Calu3 (cell line): ENCODE measurements around the gene TRIM39. TPM values are rescaled to one million over a fixed set of nuclear protein-coding genes. Genes with fewer than 3 reads are reported as not detected.

Experiments used
- BruUV-seq: library from RNA; stranded (reverse); fragments of 400-500 nt; replicated peaks from 2 replicates; lab custom pipeline; 2021; lab: Mats Ljungman, UMichigan
- CTCF ChIA-PET: fragments of 300-600 bp; sonication (Branson Sonifier 250); formaldehyde crosslinking; loops from one replicate; lab custom pipeline; 2022; ENCODE audit warnings: antibody characterized with exemption; lab: Charles Lee
- DNase-seq: peaks from one replicate; pipeline ENCODE4 v3.0.0; 2022
- H3K27ac Mint-ChIP-seq: one replicate; pipeline ENCODE4 v1.8.0; 2022; ENCODE audit warnings: mixed read lengths; ENCODE audit not compliant: unreplicated experiment
- H3K27me3 Mint-ChIP-seq: one replicate; pipeline ENCODE4 v1.8.0; 2022; ENCODE audit warnings: mixed read lengths; ENCODE audit not compliant: unreplicated experiment
- H3K36me3 Mint-ChIP-seq: one replicate; pipeline ENCODE4 v1.8.0; 2022; ENCODE audit warnings: mild to moderate bottlenecking, moderate library complexity, mixed read lengths; ENCODE audit not compliant: insufficient read depth, unreplicated experiment
- H3K4me1 Mint-ChIP-seq: one replicate; pipeline ENCODE4 v1.8.0; 2022; ENCODE audit warnings: mild to moderate bottlenecking, low read depth, mixed read lengths; ENCODE audit not compliant: unreplicated experiment
- H3K4me3 Mint-ChIP-seq: one replicate; pipeline ENCODE4 v1.8.0; 2022; ENCODE audit warnings: mild to moderate bottlenecking, low read depth, moderate library complexity, mixed read lengths; ENCODE audit not compliant: unreplicated experiment
- H3K9me3 Mint-ChIP-seq: one replicate; pipeline ENCODE4 v1.8.0; 2022; ENCODE audit warnings: low read depth, mixed read lengths; ENCODE audit not compliant: unreplicated experiment
- CTCF ChIP-seq: fragments of 200-600 bp; IDR thresholded peaks from one replicate; pipeline ENCODE4 v1.8.0; 2022; ENCODE audit warnings: antibody characterized with exemption; ENCODE audit not compliant: unreplicated experiment
- intact Hi-C: fragments of 100-400 bp; cut with micrococcal nuclease; formaldehyde crosslinking; loops from one replicate; pipeline ENCODE4 v1.10.0; 2022; ENCODE audit not compliant: unreplicated experiment
- total RNA-seq: library from RNA; stranded (reverse); gene quantifications from 2 replicates; pipeline ENCODE4 v1.2.3, GENCODE V29; 2022

The TRIM39 gene
- total RNA-seq, 1 experiment from 2014 or later = 22.0 TPM

- Mint-ChIP-seq H3K27me3 (no peaks in the 10 kb centered on the region), H3K9me3 (peaks cover 14% of the 10 kb centered on the region), H3K27ac (no peak overlapping the region), H3K4me3 (no peak overlapping the region), H3K36me3 (peaks cover 22% of the 10 kb centered on the region), H3K4me1 (peaks cover 13% of the 10 kb centered on the region)
- CTCF ChIA-PET = interaction anchor here (1.5 kb wide), 1 partner anchor 14 kb away, joined by 5 read pairs; no protein-coding TSS in a partner anchor
- no peak for TF ChIP-seq CTCF
- intact Hi-C loops = no loop called here
- BruUV-seq = no TSS peak
- DNase-seq = no peak
These were observed 15.1 kb upstream of the TRIM39 start for GRCh38 chr6:30311671-30312070.

DNA sequence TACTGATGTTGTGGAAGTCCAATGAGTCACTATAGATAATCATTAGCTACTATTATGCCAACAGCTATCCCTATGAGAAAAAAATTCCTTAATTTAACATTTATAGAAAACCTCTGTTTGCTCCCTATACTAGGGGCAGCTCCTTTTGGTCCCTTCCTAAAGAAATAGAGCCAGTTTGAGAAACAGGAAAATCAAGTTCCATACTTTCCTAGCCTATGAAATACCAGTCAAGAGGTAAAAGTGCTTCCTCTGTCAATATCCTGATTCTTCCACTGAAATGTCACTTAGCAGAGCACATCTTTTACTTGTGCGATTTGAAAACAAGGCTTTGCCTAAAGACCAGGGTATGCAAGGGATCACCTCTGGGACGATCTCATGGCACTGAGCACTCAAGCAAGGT lies 14.5 kb upstream of the TRIM39 start:
- peaks cover 15% of the 10 kb centered on the region for H3K4me1 Mint-ChIP-seq
- CTCF ChIA-PET = interaction anchor here (1.5 kb wide), 1 partner anchor 14 kb away, joined by 5 read pairs; no protein-coding TSS in a partner anchor
- TF ChIP-seq CTCF = no peak
- no peaks in the 10 kb centered on the region for H3K27me3 Mint-ChIP-seq
- peaks cover 17% of the 10 kb centered on the region for H3K36me3 Mint-ChIP-seq
- no peak overlapping the region for H3K27ac Mint-ChIP-seq
- no peak overlapping the region for H3K4me3 Mint-ChIP-seq
- intact Hi-C loops = no loop called here
- H3K9me3 Mint-ChIP-seq = peaks cover 9% of the 10 kb centered on the region
- no peak for DNase-seq
- BruUV-seq = no TSS peak

GRCh38 chr6:30312676-30313321 lies 13.9 kb upstream of the TRIM39 start:
- Mint-ChIP-seq H3K27me3 (no peaks in the 10 kb centered on the region), H3K36me3 (peaks cover 22% of the 10 kb centered on the region), H3K4me1 (peaks cover 20% of the 10 kb centered on the region), H3K9me3 (peaks cover 9% of the 10 kb centered on the region), H3K27ac (no peak overlapping the region), H3K4me3 (no peak overlapping the region)
- CTCF ChIA-PET = interaction anchor here (1.5 kb wide), 1 partner anchor 13 kb away, joined by 5 read pairs; no protein-coding TSS in a partner anchor
- no TSS peak for BruUV-seq
- intact Hi-C loops = no loop called here
- no peak for TF ChIP-seq CTCF
- no peak for DNase-seq

- no peaks in the 10 kb centered on the region for H3K9me3 Mint-ChIP-seq
- intact Hi-C loops = no loop called here
- H3K27me3 Mint-ChIP-seq = no peaks in the 10 kb centered on the region
- CTCF ChIA-PET = no interaction called here
- no peak overlapping the region for H3K4me3 Mint-ChIP-seq
- BruUV-seq = no TSS peak
- peaks cover 27% of the 10 kb centered on the region for H3K4me1 Mint-ChIP-seq
- TF ChIP-seq CTCF = no peak
- no peak overlapping the region for H3K27ac Mint-ChIP-seq
- peaks cover 40% of the 10 kb centered on the region for H3K36me3 Mint-ChIP-seq
- no peak for DNase-seq
These were observed 11.6 kb upstream of the TRIM39 start for GRCh38 chr6:30315156-30315555.
